ENCODE data around the gene MKS1.

The MKS1 gene

GRCh38 chr17:58219007-58219788 lies at the start of gene MKS1:
Gene MKS1 (minus strand): TSS chr17:58219255. CDS start chr17:58219230, 25 bp downstream.
- peak; percentile 90 for DNase-seq

- DNase-seq = no peak
Measured at GRCh38 chr17:58268326-58268725, 49.3 kb upstream of the MKS1 start.

GRCh38 chr17:58267347-58268324 lies 48.6 kb upstream of the MKS1 start:
- DNase-seq = no peak

GRCh38 chr17:58265902-58266875 lies 47.1 kb upstream of the MKS1 start:
- DNase-seq = no peak

- no peak for DNase-seq
Measured at GRCh38 chr17:58265271-58265670, 46.2 kb upstream of the MKS1 start.

- DNase-seq = no peak
Measured at GRCh38 chr17:58264407-58265103, 45.5 kb upstream of the MKS1 start.

- no peak for DNase-seq
Measured at GRCh38 chr17:58263773-58264172, 44.7 kb upstream of the MKS1 start.

GRCh38 chr17:58262149-58262548 lies 43.1 kb upstream of the MKS1 start:
- DNase-seq = no peak

- no peak for DNase-seq
Measured at GRCh38 chr17:58254803-58255202, 35.7 kb upstream of the MKS1 start.

- no peak for DNase-seq
Measured at GRCh38 chr17:58253082-58253481, 34.0 kb upstream of the MKS1 start.

- no peak for DNase-seq
Measured at GRCh38 chr17:58252141-58252540, 33.1 kb upstream of the MKS1 start.

GRCh38 chr17:58250344-58251011 lies 31.4 kb upstream of the MKS1 start:
- DNase-seq = no peak

- peak; percentile 51 for DNase-seq
Measured at GRCh38 chr17:58249270-58250133, 30.4 kb upstream of the MKS1 start.

GRCh38 chr17:58248955-58249269 lies 29.9 kb upstream of the MKS1 start:
- DNase-seq = no peak

- DNase-seq = no peak
Measured at GRCh38 chr17:58247511-58248363, 28.7 kb upstream of the MKS1 start.

- DNase-seq = no peak
Measured at GRCh38 chr17:58246781-58247180, 27.7 kb upstream of the MKS1 start.

- DNase-seq = no peak
Measured at GRCh38 chr17:58246104-58246740, 27.2 kb upstream of the MKS1 start.

- peak; percentile 34 for DNase-seq
Measured at GRCh38 chr17:58245428-58246103, 26.5 kb upstream of the MKS1 start.

All from fibroblast of skin of right quadriceps (primary cell).